SJCRH30 (cell line): ENCODE measurements around the gene MYO1B. TPM values are rescaled to one million over a fixed set of nuclear protein-coding genes. Genes with fewer than 3 reads are reported as not detected.

Experiments used
- total RNA-seq: library from RNA; depleted of rRNA; stranded (reverse); fragments of >200 nt; shearing (Covaris generic); gene quantifications from 2 replicates; pipeline ENCODE4 v1.2.3, GENCODE V29; 2014; rRNA removed

The MYO1B gene
- total RNA-seq, 1 experiment from 2014 or later, result 265 TPM

Other genes starting within 250 kb of the MYO1B start
- 130 and 135 TPM in 2 replicates for gene STAT1, start 231.2 kb upstream of the MYO1B start, total RNA-seq
- 0.16 TPM in 1 of 2 replicates, not detected in the other for gene STAT4, start 94.4 kb upstream of the MYO1B start, total RNA-seq